IMR-90 (cell line): ENCODE data around the gene MSN. TPM values are rescaled to one million over a fixed set of nuclear protein-coding genes. Genes with fewer than 3 reads are reported as not detected.

Source experiments
- ATAC-seq: fragments of 200-7000 bp; cut with Tn5 transposase; 2 replicates; pipeline ENCODE4 v1.9.1; 2020; ENCODE audit warnings: low read depth, mild to moderate bottlenecking, moderate library complexity
- BruUV-seq: library from RNA; stranded (reverse); fragments of 400-500 nt; replicated peaks from 2 replicates; lab custom pipeline; 2021; lab: Mats Ljungman, UMichigan
- CTCF ChIA-PET: fragments of 300-600 bp; formaldehyde crosslinking; extraction: SDS; loops from one replicate; lab custom pipeline; 2021; ENCODE audit warnings: antibody characterized with exemption; lab: Yijun Ruan, JAX
- POLR2A ChIA-PET: fragments of 300-600 bp; sonication (Branson Sonifier 250); formaldehyde crosslinking; loops from one replicate; lab custom pipeline; 2022; ENCODE audit warnings: antibody characterized with exemption; ENCODE audit not compliant: unreplicated experiment; lab: Charles Lee
- DNase-seq: peaks from one replicate; pipeline ENCODE4 v3.0.0; 2013
- H2AFZ ChIP-seq: replicated peaks from 2 replicates; pipeline ENCODE3; 2013; ENCODE audit warnings: low read length, mild to moderate bottlenecking; ENCODE audit not compliant: poor library complexity
- H2AK5ac ChIP-seq: 2 replicates; pipeline ENCODE4 v1.6.1; 2013; ENCODE audit warnings: low read depth, low read length, inconsistent platforms
- H2AK9ac ChIP-seq: replicated peaks from 2 replicates; pipeline ENCODE3; 2013; ENCODE audit warnings: mild to moderate bottlenecking, low read depth, low read length, moderate library complexity; ENCODE audit not compliant: poor library complexity
- H2BK120ac ChIP-seq: 2 replicates; pipeline ENCODE4 v1.6.1; 2013; ENCODE audit warnings: low read depth, low read length, inconsistent platforms
- H2BK15ac ChIP-seq: 3 replicates; pipeline ENCODE4 v1.6.1; 2013; ENCODE audit warnings: low read depth, low read length, inconsistent platforms
- H2BK20ac ChIP-seq: 2 replicates; pipeline ENCODE4 v1.6.1; 2013; ENCODE audit warnings: low read depth, mild to moderate bottlenecking, inconsistent platforms, low read length, moderate library complexity
- H2BK5ac ChIP-seq: 2 replicates; pipeline ENCODE4 v1.6.1; 2013; ENCODE audit warnings: mild to moderate bottlenecking, low read depth, low read length, inconsistent platforms; ENCODE audit not compliant: poor library complexity, severe bottlenecking
- H3K14ac ChIP-seq: replicated peaks from 2 replicates; pipeline ENCODE4 v1.6.1; 2013; ENCODE audit warnings: low read depth, low read length, inconsistent platforms
- H3K18ac ChIP-seq: 2 replicates; pipeline ENCODE4 v1.6.1; 2013; ENCODE audit warnings: low read depth, low read length, control low read depth
- H3K23ac ChIP-seq: 2 replicates; pipeline ENCODE4 v1.6.1; 2013; ENCODE audit warnings: low read depth, low read length, inconsistent platforms
- H3K27ac ChIP-seq: 2 replicates; pipeline ENCODE4 v1.5.1; 2013; ENCODE audit warnings: mild to moderate bottlenecking, control low read depth, low read length; ENCODE audit not compliant: insufficient read depth
- H3K27me3 ChIP-seq: 2 replicates; pipeline ENCODE4 v1.6.1; 2013; ENCODE audit warnings: low read length; ENCODE audit not compliant: control insufficient read depth, insufficient read depth
- H3K36me3 ChIP-seq: 2 replicates; pipeline ENCODE4 v1.6.1; 2013; ENCODE audit warnings: low read length, mixed read lengths; ENCODE audit not compliant: control insufficient read depth, insufficient read depth
- H3K4ac ChIP-seq: 2 replicates; pipeline ENCODE4 v1.6.1; 2013; ENCODE audit warnings: low read depth, low read length, inconsistent platforms
- H3K4me1 ChIP-seq: 2 replicates; pipeline ENCODE4 v1.6.1; 2013; ENCODE audit warnings: low read length, mixed read lengths; ENCODE audit not compliant: control insufficient read depth, insufficient read depth
- H3K4me2 ChIP-seq: 2 replicates; pipeline ENCODE4 v1.6.1; 2013; ENCODE audit warnings: low read depth, mild to moderate bottlenecking, control low read depth, low read length, moderate library complexity
- H3K4me3 ChIP-seq: 2 replicates; pipeline ENCODE4 v1.5.1; 2013; ENCODE audit warnings: low read depth, mild to moderate bottlenecking, control low read depth, low read length, moderate library complexity; ENCODE audit not compliant: insufficient read depth
- H3K56ac ChIP-seq: 2 replicates; pipeline ENCODE4 v1.6.1; 2013; ENCODE audit warnings: low read length, inconsistent platforms; ENCODE audit not compliant: insufficient read depth; ENCODE audit errors: extremely low read depth
- H3K79me1 ChIP-seq, 2 experiments: 2 replicates each; pipeline ENCODE4 v1.6.1; 2013; ENCODE audit warnings: low read length in 2 of 2, inconsistent platforms in 1 of 2, low read depth in 1 of 2
- H3K9ac ChIP-seq: 2 replicates; pipeline ENCODE4 v1.6.1; 2013; ENCODE audit warnings: low read depth, low read length, control low read depth
- H3K9me1 ChIP-seq: 2 replicates; pipeline ENCODE4 v1.6.1; 2013; ENCODE audit warnings: low read length, inconsistent platforms; ENCODE audit not compliant: insufficient read depth
- H3K9me3 ChIP-seq: 2 replicates; pipeline ENCODE4 v1.6.1; 2013; ENCODE audit warnings: low read length; ENCODE audit not compliant: control insufficient read depth, insufficient read depth
- H4K20me1 ChIP-seq: 2 replicates; pipeline ENCODE4 v1.6.1; 2013; ENCODE audit warnings: low read length, inconsistent platforms; ENCODE audit not compliant: insufficient read depth
- H4K5ac ChIP-seq: 2 replicates; pipeline ENCODE4 v1.6.1; 2013; ENCODE audit warnings: mild to moderate bottlenecking, low read depth, low read length, control low read depth
- H4K8ac ChIP-seq, 2 experiments: 2 replicates each; pipeline ENCODE4 v1.6.1; 2013; ENCODE audit warnings: low read depth in 2 of 2, low read length in 2 of 2, control low read depth in 1 of 2, inconsistent platforms in 1 of 2
- H4K91ac ChIP-seq: 2 replicates; pipeline ENCODE4 v1.6.1; 2013; ENCODE audit warnings: low read depth, low read length, inconsistent platforms; ENCODE audit not compliant: insufficient read depth
- CHD1 ChIP-seq: IDR thresholded peaks from 2 replicates; pipeline ENCODE4 v1.6.1; 2012; ENCODE audit warnings: low read depth, low read length, improper control_type of control experiment
- ELK1 ChIP-seq: fragments of 150-350 bp; IDR thresholded peaks from 2 replicates; pipeline ENCODE4 v1.6.1; 2016; ENCODE audit warnings: low read depth, mild to moderate bottlenecking, low read length, moderate library complexity, borderline replicate concordance
- MXI1 ChIP-seq: IDR thresholded peaks from 2 replicates; pipeline ENCODE4 v1.6.1; 2012; ENCODE audit warnings: low read depth, mild to moderate bottlenecking, low read length, moderate library complexity, borderline replicate concordance
- NFE2L2 ChIP-seq: fragments of 150-350 bp; IDR thresholded peaks from 2 replicates; pipeline ENCODE4 v1.6.1; 2016; ENCODE audit warnings: low read depth, mild to moderate bottlenecking, low read length
- POLR2A ChIP-seq: IDR thresholded peaks from 2 replicates; pipeline ENCODE4 v1.6.1; 2012; ENCODE audit warnings: mild to moderate bottlenecking, low read depth, low read length
- RAD21 ChIP-seq: IDR thresholded peaks from 2 replicates; pipeline ENCODE4 v1.6.1; 2012; ENCODE audit warnings: low read length, improper control_type of control experiment
- RCOR1 ChIP-seq: IDR thresholded peaks from 2 replicates; pipeline ENCODE4 v1.6.1; 2012; ENCODE audit warnings: mild to moderate bottlenecking, low read length, improper control_type of control experiment; ENCODE audit not compliant: insufficient replicate concordance
- RFX5 ChIP-seq: IDR thresholded peaks from 2 replicates; pipeline ENCODE4 v1.8.0; 2012; ENCODE audit warnings: low read depth, mild to moderate bottlenecking, low read length, moderate library complexity
- SMC3 ChIP-seq: fragments of 150-350 bp; IDR thresholded peaks from 2 replicates; pipeline ENCODE4 v1.6.1; 2016; ENCODE audit warnings: low read depth, mild to moderate bottlenecking, antibody characterized with exemption, low read length, moderate library complexity
- USF2 ChIP-seq: fragments of 150-350 bp; IDR thresholded peaks from 2 replicates; pipeline ENCODE4 v1.6.1; 2017; ENCODE audit warnings: mild to moderate bottlenecking, antibody characterized with exemption, low read length, low read depth
- WGBS, 2 experiments: methylation state at CpG; one replicate each; pipeline versions ENCODE4 v1.1.5 to v1.1.7; 2013; ENCODE audit warnings: missing lambda C conversion rate in 2 of 2; ENCODE audit not compliant: insufficient read length in 1 of 2; ENCODE audit errors: extremely low coverage in 2 of 2; 5-methylcytosine and 5-hydroxymethylcytosine counted together
- dilution Hi-C: fragments of 300-500 bp; cut with HindIII; formaldehyde crosslinking; loops from one replicate; pipeline ENCODE4 v1.14.3; 2018; ENCODE audit warnings: low sequenced_read_pairs; ENCODE audit not compliant: unreplicated experiment
- in situ Hi-C: fragments of 300-500 bp; cut with MboI; formaldehyde crosslinking; loops from 3 replicates; pipeline ENCODE4 v1.14.3; 2019; ENCODE audit warnings: low sequenced_read_pairs, inconsistent platforms, mixed read lengths
- intact Hi-C: fragments of 100-400 bp; cut with micrococcal nuclease; formaldehyde crosslinking; loops from 2 replicates; pipeline ENCODE4 v1.10.0; 2022
- polyA plus RNA-seq, 3 experiments: library from polyadenylated mRNA; depleted of rRNA; stranded (reverse); fragments of >200 nt; gene quantifications; 2 replicates each; pipeline ENCODE4 v1.2.3, GENCODE V29; 2012; ENCODE audit warnings: low replicate concordance in 1 of 3
- total RNA-seq: library from RNA; depleted of rRNA; stranded (reverse); fragments of >200 nt; gene quantifications from 2 replicates; pipeline ENCODE4 v1.2.3, GENCODE V29; 2012

MSN gene
- total and polyA plus RNA-seq, 2 of the 4 experiments (the other 2 are of a cell fraction) = 422 to 619 TPM

- TF ChIP-seq MXI1 = no peak
- TF ChIP-seq RCOR1 = no peak
- no peak for TF ChIP-seq CHD1
Observed at GRCh38 chrX:65671286-65671685, 3.8 kb downstream of the MSN start (continued).

- BruUV-seq = no TSS peak
- Histone ChIP-seq H3K4ac (no peak overlapping the region), H4K91ac (no peak overlapping the region), H3K4me1 (peaks cover 4% of the 10 kb centered on the region), H2BK20ac (no peak overlapping the region), H3K4me2 (peak overlapping the region; percentile 44; the same call in 1 of the 2 replicates), H3K23ac (no peak overlapping the region), H3K27me3 (no peaks in the 10 kb centered on the region), H3K18ac (no peak overlapping the region), H3K14ac (no peak overlapping the region), H3K79me1 (peaks cover 0 to 3% of the 10 kb centered on the region in 2 experiments; a peak in 1 of 4 replicates), H4K5ac (no peak overlapping the region), H4K20me1 (peaks cover 60% of the 10 kb centered on the region), H2BK120ac (no peak overlapping the region), H3K9ac (no peak overlapping the region), H2AFZ (no peak overlapping the region), H3K27ac (no peak overlapping the region), H2BK15ac (no peak overlapping the region), H2AK9ac (no peak overlapping the region), H2AK5ac (no peak overlapping the region), H4K8ac (no peak overlapping the region), H3K56ac (no peak overlapping the region), H3K9me3 (no peaks in the 10 kb centered on the region), H3K4me3 (no peak overlapping the region), H3K9me1 (peaks cover 7% of the 10 kb centered on the region; the same call in 1 of the 2 replicates), H2BK5ac (peak overlapping the region; percentile 4), H3K36me3 (peaks cover 8% of the 10 kb centered on the region; the same call in 1 of the 2 replicates)
- DNase-seq (no peak), ATAC-seq (no peak)
- dilution Hi-C loops = no loop called here
- intact Hi-C loops = no loop called here
- in situ Hi-C loops = no loop called here
- no CpG with 5 or more reads among the region's 1 CpG for WGBS, 2 experiments
- ChIA-PET POLR2A (interaction anchor here (0.5 kb wide), 1 partner anchor 27 kb away, joined by 3 read pairs; no protein-coding TSS in a partner anchor), CTCF (no interaction called here)
- TF ChIP-seq RCOR1 (no peak), ELK1 (no peak), SMC3 (no peak), POLR2A (no peak), MXI1 (no peak), NFE2L2 (no peak), CHD1 (no peak), RFX5 (no peak), USF2 (no peak), RAD21 (no peak)
Observed at GRCh38 chrX:65671966-65672365, 4.5 kb downstream of the MSN start.
